HepG2 (cell line): Measurements from ENCODE around the gene HES2. TPM values are rescaled to one million over a fixed set of nuclear protein-coding genes. Genes with fewer than 3 reads are reported as not detected.
A peak's percentile ranks its signal among the peaks of the same experiment; 100 is the strongest.

Source experiments
- AFF4 ChIP-seq: sonication (generic); formaldehyde crosslinking; IDR thresholded peaks from 2 replicates; pipeline ENCODE4 v1.4.0; 2020; ENCODE audit warnings: missing genetic modification reagents
- CEBPZ ChIP-seq: IDR thresholded peaks from 2 replicates; pipeline ENCODE4 v1.6.1; 2012; ENCODE audit warnings: low read length, improper control_type of control experiment
- HNRNPLL ChIP-seq: fragments of 200-400 bp; formaldehyde crosslinking; IDR thresholded peaks from 2 replicates; pipeline ENCODE4 v1.6.1; 2017; ENCODE audit warnings: mild to moderate bottlenecking, low read depth, low read length; ENCODE audit not compliant: poor library complexity, severe bottlenecking
- KAT7 ChIP-seq: IDR thresholded peaks from 2 replicates; pipeline ENCODE4 v1.6.1; 2018; ENCODE audit warnings: borderline replicate concordance, missing compliant biosample characterization
- MXD1 ChIP-seq: sonication (generic); formaldehyde crosslinking; IDR thresholded peaks from 2 replicates; pipeline ENCODE4 v1.4.0; 2020; ENCODE audit warnings: mild to moderate bottlenecking, missing genetic modification reagents
- MZF1 ChIP-seq: sonication (generic); formaldehyde crosslinking; IDR thresholded peaks from 2 replicates; pipeline ENCODE4 v1.8.1; 2023; ENCODE audit warnings: mild to moderate bottlenecking, missing genetic modification reagents, borderline replicate concordance
- PCBP2 ChIP-seq: fragments of 200-400 bp; formaldehyde crosslinking; optimal IDR thresholded peaks from 2 replicates; pipeline ENCODE3; 2018; ENCODE audit warnings: low read length, low read depth; ENCODE audit not compliant: poor library complexity, severe bottlenecking
- RAD21 ChIP-seq: fragments of 450-650 bp; formaldehyde crosslinking; IDR thresholded peaks from 2 replicates; pipeline ENCODE4 v1.5.0; 2020; ENCODE audit warnings: mild to moderate bottlenecking
- STAG1 ChIP-seq: sonication (generic); formaldehyde crosslinking; IDR thresholded peaks from 2 replicates; pipeline ENCODE4 v1.4.0; 2020; ENCODE audit warnings: missing genetic modification reagents
- TEAD3 ChIP-seq: optimal IDR thresholded peaks from 2 replicates; pipeline ENCODE3; 2016; ENCODE audit warnings: borderline replicate concordance
- THRA ChIP-seq: sonication (generic); formaldehyde crosslinking; IDR thresholded peaks from 2 replicates; pipeline ENCODE4 v1.4.0; 2020; ENCODE audit warnings: missing genetic modification reagents, borderline replicate concordance
- TP53 ChIP-seq: sonication (generic); formaldehyde crosslinking; conservative IDR thresholded peaks from 2 replicates; pipeline ENCODE4 v1.4.0; 2020; ENCODE audit warnings: missing genetic modification reagents
- ZFY ChIP-seq: sonication (generic); formaldehyde crosslinking; IDR thresholded peaks from 2 replicates; pipeline ENCODE4 v1.4.0; 2020; ENCODE audit warnings: missing genetic modification reagents
- ZNF160 ChIP-seq: sonication (generic); formaldehyde crosslinking; IDR thresholded peaks from 2 replicates; pipeline ENCODE4 v1.8.0; 2022; ENCODE audit warnings: mild to moderate bottlenecking, inconsistent platforms, missing genetic modification reagents
- ZNF570 ChIP-seq: sonication (generic); formaldehyde crosslinking; IDR thresholded peaks from 2 replicates; pipeline ENCODE4 v1.4.0; 2020; ENCODE audit warnings: mild to moderate bottlenecking, missing genetic modification reagents, borderline replicate concordance
- ZNF878 ChIP-seq: sonication (generic); formaldehyde crosslinking; IDR thresholded peaks from 2 replicates; pipeline ENCODE4 v1.8.1; 2023; ENCODE audit warnings: mild to moderate bottlenecking, missing genetic modification reagents, moderate library complexity
- ZSCAN30 ChIP-seq: sonication (generic); formaldehyde crosslinking; IDR thresholded peaks from 2 replicates; pipeline ENCODE4 v1.5.0; 2020; ENCODE audit warnings: mild to moderate bottlenecking, missing genetic modification reagents
- polyA plus RNA-seq, 8 experiments: library from polyadenylated mRNA; depleted of rRNA in 3 of 8; stranded (reverse) in 7 of 8; unstranded in 1 of 8; fragments of >200 nt; fragmentation: Illumina TruSeq in 4 of 8; extraction: Trizol in 4 of 8; gene quantifications; 2 replicates each; pipeline versions ENCODE4 v1.2.1 to v1.2.3, GENCODE V29; 2011 to 2016; ENCODE audit warnings: low read depth in 4 of 8, missing spikeins in 1 of 8, mixed read lengths in 1 of 8; ENCODE audit not compliant: insufficient read depth in 1 of 8
- total RNA-seq, 5 experiments: library from RNA; depleted of rRNA; stranded (reverse); fragments of >200 nt; fragmentation: Illumina TruSeq; extraction: Trizol; gene quantifications; 2 replicates each; pipeline ENCODE4 v1.2.3, GENCODE V29; 2016; ENCODE audit warnings: low read depth in 1 of 5

HES2 gene
- total and polyA plus RNA-seq, 2 of the 13 experiments (the other 11 are each of a cell fraction or from before 2014, with no cell fraction given): 0.11 to 0.17 TPM

- TF ChIP-seq CEBPZ (no peak), ZNF570 (no peak), THRA (0 out of 2 replicates have a peak, but pooled peaks have one; percentile 13), TEAD3 (CRISPR knock-in tag) (no peak), ZFY (CRISPR knock-in tag) (peak; percentile 40; the same call in 1 of the 2 replicates), PCBP2 (no peak), TP53 (no peak), KAT7 (no peak), AFF4 (CRISPR knock-in tag) (no peak), ZNF160 (CRISPR knock-in tag) (no peak), MXD1 (CRISPR knock-in tag) (peak; percentile 19; the same call in 1 of the 2 replicates), MZF1 (CRISPR knock-in tag) (no peak), HNRNPLL (no peak), ZSCAN30 (CRISPR knock-in tag) (no peak), STAG1 (CRISPR knock-in tag) (peak; percentile 4; the same call in 1 of the 2 replicates), ZNF878 (CRISPR knock-in tag) (no peak), RAD21 (peak; percentile 46; the same call in 1 of the 2 replicates)
Measured at GRCh38 chr1:6440198-6441126, 20.7 kb upstream of the HES2 start (continued).
